Muscle layer of colon (tissue), 2 donors: Measurements from ENCODE around the gene COX4I2.
"Not testable (repeated sequence)": the region's sequence is repeated elsewhere in the genome, so short reads cannot be mapped to it uniquely, and the experiment has no call there.

Experiments used
- H3K27ac ChIP-seq: one replicate; pipeline ENCODE4 v1.7.0; 2013; ENCODE audit warnings: low read depth, mild to moderate bottlenecking, low read length, moderate library complexity
- H3K27me3 ChIP-seq, 2 donors: one replicate each; pipeline ENCODE4 v1.7.0; 2013; ENCODE audit warnings: low read length in 2 of 2, mild to moderate bottlenecking in 2 of 2; ENCODE audit not compliant: insufficient read depth in 2 of 2, control insufficient read depth in 1 of 2
- H3K36me3 ChIP-seq: one replicate; pipeline ENCODE4 v1.7.0; 2013; ENCODE audit warnings: mild to moderate bottlenecking, low read length; ENCODE audit not compliant: insufficient read depth
- H3K4me1 ChIP-seq: one replicate; pipeline ENCODE4 v1.7.0; 2013; ENCODE audit warnings: mild to moderate bottlenecking, low read length; ENCODE audit not compliant: insufficient read depth
- H3K4me3 ChIP-seq, 2 donors: one replicate each; pipeline ENCODE4 v1.7.0; 2013; ENCODE audit warnings: low read length in 2 of 2, low read depth in 1 of 2, mild to moderate bottlenecking in 1 of 2, moderate library complexity in 1 of 2
- H3K9ac ChIP-seq: one replicate; pipeline ENCODE4 v1.7.0; 2013; ENCODE audit warnings: low read length
- H3K9me3 ChIP-seq: one replicate; pipeline ENCODE4 v1.7.0; 2013; ENCODE audit warnings: mild to moderate bottlenecking, low read length
- donor health status: abdominal sarcoma.
- donor health status: Adenocarcinoma of cecum.

The COX4I2 gene

GRCh38 chr20:31663838-31664695 is 26.4 kb downstream of the COX4I2 start:
- H3K4me1 ChIP-seq: peaks cover 38% of the 10 kb centered on the region
- peak overlapping the region; percentile 3 for H3K9ac ChIP-seq

GRCh38 chr20:31664696-31665354 is 27.1 kb downstream of the COX4I2 start:
- Histone ChIP-seq H3K4me1 (peaks cover 42% of the 10 kb centered on the region), H3K27me3 (no peaks in the 10 kb centered on the region), H3K36me3 (peaks cover 13% of the 10 kb centered on the region), H3K4me3 (no peak overlapping the region), H3K9me3 (no peaks in the 10 kb centered on the region), H3K27ac (peak overlapping the region; percentile 19), H3K9ac (no peak overlapping the region)

More at GRCh38 chr20:31663838-31664695, 26.4 kb downstream of the COX4I2 start:
- Histone ChIP-seq H3K36me3 (peaks cover 13% of the 10 kb centered on the region), H3K27ac (peak overlapping the region; percentile 68), H3K27me3 (no peaks in the 10 kb centered on the region), H3K9me3 (no peaks in the 10 kb centered on the region), H3K4me3 (no peak overlapping the region)

- H3K9ac ChIP-seq: no peak overlapping the region
- no peak overlapping the region for H3K27ac ChIP-seq
- H3K4me3 ChIP-seq: no peak overlapping the region
- H3K9me3 ChIP-seq: no peaks in the 10 kb centered on the region
- peaks cover 51% of the 10 kb centered on the region for H3K4me1 ChIP-seq
- no peaks in the 10 kb centered on the region for H3K27me3 ChIP-seq
- peaks cover 13% of the 10 kb centered on the region for H3K36me3 ChIP-seq
These were observed 28.0 kb downstream of the COX4I2 start for GRCh38 chr20:31665753-31666152.

GRCh38 chr20:31666258-31667042 is 28.7 kb downstream of the COX4I2 start:
- H3K4me3 ChIP-seq: no peak overlapping the region
- H3K27ac ChIP-seq: no peak overlapping the region
- H3K4me1 ChIP-seq: peaks cover 58% of the 10 kb centered on the region
- no peaks in the 10 kb centered on the region for H3K27me3 ChIP-seq
- H3K9ac ChIP-seq: no peak overlapping the region
- H3K9me3 ChIP-seq: no peaks in the 10 kb centered on the region
- H3K36me3 ChIP-seq: peaks cover 13% of the 10 kb centered on the region

GRCh38 chr20:31667315-31668285 is 29.9 kb downstream of the COX4I2 start:
- Histone ChIP-seq H3K9ac (no peak overlapping the region), H3K4me3 (no peak overlapping the region), H3K27ac (no peak overlapping the region), H3K9me3 (no peaks in the 10 kb centered on the region), H3K27me3 (no peaks in the 10 kb centered on the region), H3K36me3 (peaks cover 13% of the 10 kb centered on the region), H3K4me1 (peaks cover 53% of the 10 kb centered on the region)

- H3K4me3 ChIP-seq, H3K27me3 ChIP-seq, H3K27ac ChIP-seq, H3K9ac ChIP-seq, H3K9me3 ChIP-seq: not testable (repeated sequence)
- Histone ChIP-seq H3K4me1 (peaks cover 50% of the 10 kb centered on the region), H3K36me3 (peaks cover 13% of the 10 kb centered on the region)
These were observed 31.2 kb downstream of the COX4I2 start for GRCh38 chr20:31668944-31669343.

GRCh38 chr20:31669876-31670275 is 32.2 kb downstream of the COX4I2 start:
- H3K36me3 ChIP-seq: peaks cover 13% of the 10 kb centered on the region
- no peaks in the 10 kb centered on the region for H3K27me3 ChIP-seq
- peaks cover 45% of the 10 kb centered on the region for H3K4me1 ChIP-seq
- H3K27ac ChIP-seq: no peak overlapping the region
- no peaks in the 10 kb centered on the region for H3K9me3 ChIP-seq
- H3K9ac ChIP-seq: no peak overlapping the region
- H3K4me3 ChIP-seq: no peak overlapping the region

GRCh38 chr20:31670371-31671228 is 32.9 kb downstream of the COX4I2 start:
- H3K4me3 ChIP-seq: peak overlapping the region in 1 of 2 donors; percentile 4
- no peaks in the 10 kb centered on the region for H3K9me3 ChIP-seq
- H3K4me1 ChIP-seq: peaks cover 46% of the 10 kb centered on the region
- no peak overlapping the region for H3K9ac ChIP-seq
- H3K27me3 ChIP-seq: no peaks in the 10 kb centered on the region
- peaks cover 8% of the 10 kb centered on the region for H3K36me3 ChIP-seq
- peak overlapping the region; percentile 38 for H3K27ac ChIP-seq

- Histone ChIP-seq H3K27me3 (no peaks in the 10 kb centered on the region), H3K27ac (peak overlapping the region; percentile 38), H3K4me1 (peaks cover 50% of the 10 kb centered on the region), H3K4me3 (peak overlapping the region in 1 of 2 donors; percentile 4), H3K9me3 (no peaks in the 10 kb centered on the region), H3K36me3 (peaks cover 2% of the 10 kb centered on the region), H3K9ac (no peak overlapping the region)
These were observed 33.6 kb downstream of the COX4I2 start for GRCh38 chr20:31671324-31671723.

- H3K9me3 ChIP-seq: no peaks in the 10 kb centered on the region
- H3K4me3 ChIP-seq: no peak overlapping the region
- peaks cover 47% of the 10 kb centered on the region for H3K4me1 ChIP-seq
- no peak overlapping the region for H3K27ac ChIP-seq
- H3K36me3 ChIP-seq: no peaks in the 10 kb centered on the region
- H3K27me3 ChIP-seq: no peaks in the 10 kb centered on the region
- H3K9ac ChIP-seq: no peak overlapping the region
These were observed 35.7 kb downstream of the COX4I2 start for GRCh38 chr20:31673435-31673834.
